ENCODE measurements around the gene ENG. TPM values are rescaled to one million over a fixed set of nuclear protein-coding genes. Genes with fewer than 3 reads are reported as not detected.
A peak's percentile ranks its signal among the peaks of the same experiment; 100 is the strongest.

The ENG gene
- total RNA-seq, 1 experiment from 2014 or later = 25.1 TPM

- POLR2A ChIA-PET = no interaction called here
- no peak for ATAC-seq
- Histone ChIP-seq H3K27me3 (ENCODE audit: control insufficient read depth, insufficient read depth, low read length) (no peaks in the 10 kb centered on the region), H3K4me1 (ENCODE audit: control insufficient read depth, insufficient read depth, low read length) (peaks cover under 1% of the 10 kb centered on the region), H3K4me3 (ENCODE audit: low read depth in 2 of 2, low read length in 2 of 2) (no peak overlapping the region), H3K36me3 (ENCODE audit: control insufficient read depth, insufficient read depth, low read length) (peaks cover 3% of the 10 kb centered on the region; the same call in 1 of the 2 replicates), H3K27ac (ENCODE audit: low read length) (no peak overlapping the region), H3K9me3 (ENCODE audit: control insufficient read depth, insufficient read depth, low read depth, low read length) (no peaks in the 10 kb centered on the region)
- in situ Hi-C loops (cut with HindIII; ENCODE audit: low pct_unique_long_range_greater_than_20kb, low sequenced_read_pairs) (no loop called here), intact Hi-C loops (cut with micrococcal nuclease; ENCODE audit: unreplicated experiment) (no loop called here)
- CTCF ChIA-PET = no interaction called here
- DNase-seq (ENCODE audit: low read depth, low spot score) = no peak
- BruUV-seq (replicated peaks) = no TSS peak
- TF ChIP-seq POLR2AphosphoS5 (IDR thresholded peaks at IDR 0.05; ENCODE audit: low read depth, low read length) = no peak
- no peak for TF ChIP-seq SIN3A (IDR thresholded peaks at IDR 0.05; ENCODE audit: borderline replicate concordance, insufficient read depth, low read depth, low read length)
- TF ChIP-seq REST (IDR thresholded peaks at IDR 0.05; ENCODE audit: insufficient read depth in 1 of 2, low read depth in 2 of 2, low read length in 1 of 2) = no peak
- TF ChIP-seq CTCF (IDR thresholded peaks at IDR 0.05) = no peak
- TF ChIP-seq TCF7L2 (IDR thresholded peaks at IDR 0.05; ENCODE audit: low read depth, low read length) = no peak
These were observed 57.5 kb downstream of the ENG start for GRCh38 chr9:127796852-127797370.

GRCh38 chr9:127796225-127796813, 58.1 kb downstream of the ENG start:
- Histone ChIP-seq H3K27me3 (ENCODE audit: control insufficient read depth, insufficient read depth, low read length) (no peaks in the 10 kb centered on the region), H3K27ac (ENCODE audit: low read length) (no peak overlapping the region), H3K9me3 (ENCODE audit: control insufficient read depth, insufficient read depth, low read depth, low read length) (no peaks in the 10 kb centered on the region), H3K4me3 (ENCODE audit: low read depth in 2 of 2, low read length in 2 of 2) (no peak overlapping the region), H3K4me1 (ENCODE audit: control insufficient read depth, insufficient read depth, low read length) (no peaks in the 10 kb centered on the region), H3K36me3 (ENCODE audit: control insufficient read depth, insufficient read depth, low read length) (peaks cover 3% of the 10 kb centered on the region; the same call in 1 of the 2 replicates)
- ChIA-PET CTCF (no interaction called here), POLR2A (no interaction called here)
- in situ Hi-C loops (cut with HindIII; ENCODE audit: low pct_unique_long_range_greater_than_20kb, low sequenced_read_pairs) (no loop called here), intact Hi-C loops (cut with micrococcal nuclease; ENCODE audit: unreplicated experiment) (no loop called here)
- BruUV-seq (replicated peaks) = no TSS peak
- TF ChIP-seq TCF7L2 (IDR thresholded peaks at IDR 0.05; ENCODE audit: low read depth, low read length) (no peak), SIN3A (IDR thresholded peaks at IDR 0.05; ENCODE audit: borderline replicate concordance, insufficient read depth, low read depth, low read length) (no peak), REST (IDR thresholded peaks at IDR 0.05; ENCODE audit: insufficient read depth in 1 of 2, low read depth in 2 of 2, low read length in 1 of 2) (no peak), CTCF (IDR thresholded peaks at IDR 0.05) (no peak), POLR2AphosphoS5 (IDR thresholded peaks at IDR 0.05; ENCODE audit: low read depth, low read length) (no peak)
- DNase-seq (ENCODE audit: low read depth, low spot score) = no peak
- peak; percentile 40; the same call in 1 of the 2 replicates for ATAC-seq
